MCF 10A (cell line): ENCODE data around the gene FBXL14. TPM values are rescaled to one million over a fixed set of nuclear protein-coding genes. Genes with fewer than 3 reads are reported as not detected.

Experiments
- BruUV-seq: library from RNA; stranded (reverse); fragments of 400-500 nt; replicated peaks from 2 replicates; lab custom pipeline; 2021; lab: Mats Ljungman, UMichigan
- CTCF ChIA-PET: fragments of 300-600 bp; sonication (Branson Sonifier 250); formaldehyde crosslinking; extraction: SDS; loops from one replicate; lab custom pipeline; 2021; ENCODE audit warnings: antibody characterized with exemption, inconsistent platforms; lab: Yijun Ruan, JAX
- POLR2A ChIA-PET: fragments of 300-600, 350-650 bp; sonication (Branson Sonifier 250); formaldehyde crosslinking; extraction: SDS; loops from one replicate; lab custom pipeline; 2020; ENCODE audit warnings: antibody characterized with exemption, inconsistent platforms; lab: Yijun Ruan, JAX
- DNase-seq: peaks from one replicate; pipeline ENCODE4 v3.0.0-alpha.2; 2018; ENCODE audit not compliant: unreplicated experiment
- H3K27ac Mint-ChIP-seq: one replicate; pipeline ENCODE4 v1.8.0; 2022; ENCODE audit warnings: mild to moderate bottlenecking, low read depth, mixed read lengths; ENCODE audit not compliant: unreplicated experiment
- H3K27me3 Mint-ChIP-seq: one replicate; pipeline ENCODE4 v1.8.0; 2022; ENCODE audit warnings: mixed read lengths; ENCODE audit not compliant: insufficient read depth, unreplicated experiment
- H3K36me3 Mint-ChIP-seq: one replicate; pipeline ENCODE4 v1.8.0; 2022; ENCODE audit warnings: mild to moderate bottlenecking, moderate library complexity, mixed read lengths; ENCODE audit not compliant: insufficient read depth, unreplicated experiment
- H3K4me1 Mint-ChIP-seq: one replicate; pipeline ENCODE4 v1.8.0; 2022; ENCODE audit warnings: mixed read lengths; ENCODE audit not compliant: insufficient read depth, unreplicated experiment
- H3K4me3 Mint-ChIP-seq: one replicate; pipeline ENCODE4 v1.8.0; 2022; ENCODE audit warnings: mild to moderate bottlenecking, moderate library complexity, mixed read lengths; ENCODE audit not compliant: unreplicated experiment
- H3K9me3 Mint-ChIP-seq: one replicate; pipeline ENCODE4 v1.8.0; 2022; ENCODE audit warnings: mixed read lengths; ENCODE audit not compliant: unreplicated experiment
- CTCF ChIP-seq: fragments of 200-600 bp; IDR thresholded peaks from one replicate; pipeline ENCODE4 v1.8.0; 2022; ENCODE audit warnings: antibody characterized with exemption, mild to moderate bottlenecking; ENCODE audit not compliant: unreplicated experiment
- intact Hi-C: fragments of 100-400 bp; cut with micrococcal nuclease; formaldehyde crosslinking; loops from 2 replicates; pipeline ENCODE4 v1.14.1; 2022
- total RNA-seq: library from RNA; stranded (reverse); gene quantifications from 2 replicates; pipeline ENCODE4 v1.2.3, GENCODE V29; 2022

FBXL14 gene
- total RNA-seq, 1 experiment from 2014 or later, result 9.4 TPM

GRCh38 chr12:1642513-1642912 is 48.1 kb upstream of the FBXL14 start:
- Mint-ChIP-seq H3K36me3 (no peaks in the 10 kb centered on the region), H3K4me3 (no peak overlapping the region), H3K27me3 (no peaks in the 10 kb centered on the region), H3K4me1 (no peaks in the 10 kb centered on the region), H3K27ac (no peak overlapping the region), H3K9me3 (no peaks in the 10 kb centered on the region)
- intact Hi-C loops, result no loop called here
- no TSS peak for BruUV-seq
- no peak for TF ChIP-seq CTCF
- DNase-seq, result no peak
- CTCF ChIA-PET, result interaction anchor here (0.6 to 17.9 kb wide), 4 partner anchors 7 to 297 kb away, joined by 3 to 341 read pairs (median 72); no protein-coding TSS in a partner anchor
- POLR2A ChIA-PET, result no interaction called here

DNA sequence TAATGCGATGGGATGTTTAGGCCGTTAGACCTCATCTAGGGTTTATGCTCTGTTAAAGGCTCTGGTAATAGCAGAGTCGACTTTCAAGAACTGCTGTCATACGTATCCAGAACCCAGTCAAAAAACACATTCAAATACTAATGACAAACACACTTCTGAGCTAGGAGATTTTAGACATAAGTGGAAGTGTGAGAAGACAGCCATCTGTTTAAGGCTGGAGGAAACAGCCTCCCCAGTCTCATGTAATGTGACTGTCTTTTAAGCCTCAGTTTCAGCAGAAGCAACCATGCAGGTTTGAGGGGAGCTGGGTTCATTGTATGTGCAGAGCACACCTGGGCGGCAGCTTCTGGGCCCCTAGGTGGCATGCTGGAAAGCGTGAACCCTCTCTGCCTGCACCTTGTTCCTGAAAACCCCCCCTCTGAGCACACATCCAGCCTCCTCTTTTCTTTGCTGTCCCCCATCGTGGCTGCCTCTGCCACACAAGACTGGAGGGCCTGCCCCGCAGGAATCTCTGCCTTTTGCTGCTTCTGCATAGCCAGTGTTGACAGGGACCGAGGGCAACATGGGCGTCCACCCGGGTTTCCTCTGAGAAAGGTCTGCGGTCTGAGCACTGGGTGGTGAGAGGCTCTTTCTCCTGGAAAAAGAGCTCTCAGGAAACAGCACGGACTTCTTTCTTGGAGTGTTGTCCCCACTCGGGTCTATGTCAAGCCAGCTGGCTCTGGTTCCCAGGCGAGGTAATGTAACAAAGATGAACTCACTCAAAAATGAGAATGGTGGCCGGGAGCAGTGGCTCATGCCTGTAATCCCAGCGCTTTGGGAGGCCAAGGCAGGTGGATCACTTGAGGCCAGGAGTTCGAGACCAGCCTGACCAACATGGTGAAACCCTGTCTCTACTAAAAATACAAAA is 46.2 kb upstream of the FBXL14 start:
- no peak for DNase-seq
- Mint-ChIP-seq H3K27me3 (no peaks in the 10 kb centered on the region), H3K27ac (no peak overlapping the region), H3K9me3 (no peaks in the 10 kb centered on the region), H3K36me3 (no peaks in the 10 kb centered on the region), H3K4me3 (no peak overlapping the region), H3K4me1 (no peaks in the 10 kb centered on the region)
- POLR2A ChIA-PET, result interaction anchor here (0.5 kb wide), 1 partner anchor 9 kb away, joined by 3 read pairs; no protein-coding TSS in a partner anchor
- TF ChIP-seq CTCF, result no peak
- intact Hi-C loops, result no loop called here
- no TSS peak for BruUV-seq
- CTCF ChIA-PET, result interaction anchor here (0.9 to 3.2 kb wide), 3 partner anchors 8 to 299 kb away, joined by 4 to 15 read pairs (median 4); no protein-coding TSS in a partner anchor

- intact Hi-C loops, result loop anchor here (10.0 kb wide), 1 partner anchor 945 kb away; no protein-coding TSS in a partner anchor
Measured at GRCh38 chr12:1639538-1639937, 45.2 kb upstream of the FBXL14 start.

More at GRCh38 chr12:1639538-1639937, 45.2 kb upstream of the FBXL14 start:
- no TSS peak for BruUV-seq
- Mint-ChIP-seq H3K36me3 (no peaks in the 10 kb centered on the region), H3K27me3 (no peaks in the 10 kb centered on the region), H3K27ac (no peak overlapping the region), H3K9me3 (no peaks in the 10 kb centered on the region), H3K4me1 (no peaks in the 10 kb centered on the region), H3K4me3 (no peak overlapping the region)
- ChIA-PET CTCF (interaction anchor here (0.6 to 3.2 kb wide), 4 partner anchors 18 to 521 kb away, joined by 3 to 15 read pairs (median 4); no protein-coding TSS in a partner anchor), POLR2A (no interaction called here)
- TF ChIP-seq CTCF, result no peak
- DNase-seq, result no peak
